ENCODE measurements around the gene GABBR2. TPM values are rescaled to one million over a fixed set of nuclear protein-coding genes. Genes with fewer than 3 reads are reported as not detected.

Gene GABBR2
- total RNA-seq, 1 experiment from 2014 or later: 0.23 TPM

DNA sequence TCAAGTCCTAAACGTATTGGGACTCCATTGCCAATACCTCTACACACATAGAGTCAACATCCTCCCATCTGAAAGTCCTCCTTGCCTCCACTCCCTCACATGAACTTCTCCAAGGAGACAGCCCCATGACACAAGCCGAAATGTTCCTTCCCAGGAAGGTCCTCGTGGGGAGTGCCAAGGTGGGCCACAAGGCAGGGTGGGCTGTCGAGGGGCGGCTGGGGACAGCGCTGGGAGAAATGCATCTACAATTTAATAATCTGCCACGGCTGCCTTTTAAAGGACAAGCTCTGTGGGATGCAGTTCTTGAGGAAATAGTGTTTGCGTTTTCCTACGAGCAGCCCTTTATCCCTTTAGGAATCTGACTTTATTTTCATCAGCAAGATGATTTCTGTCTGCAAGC, 138.7 kb downstream of the GABBR2 start:
- TF ChIP-seq, protein P1, sequence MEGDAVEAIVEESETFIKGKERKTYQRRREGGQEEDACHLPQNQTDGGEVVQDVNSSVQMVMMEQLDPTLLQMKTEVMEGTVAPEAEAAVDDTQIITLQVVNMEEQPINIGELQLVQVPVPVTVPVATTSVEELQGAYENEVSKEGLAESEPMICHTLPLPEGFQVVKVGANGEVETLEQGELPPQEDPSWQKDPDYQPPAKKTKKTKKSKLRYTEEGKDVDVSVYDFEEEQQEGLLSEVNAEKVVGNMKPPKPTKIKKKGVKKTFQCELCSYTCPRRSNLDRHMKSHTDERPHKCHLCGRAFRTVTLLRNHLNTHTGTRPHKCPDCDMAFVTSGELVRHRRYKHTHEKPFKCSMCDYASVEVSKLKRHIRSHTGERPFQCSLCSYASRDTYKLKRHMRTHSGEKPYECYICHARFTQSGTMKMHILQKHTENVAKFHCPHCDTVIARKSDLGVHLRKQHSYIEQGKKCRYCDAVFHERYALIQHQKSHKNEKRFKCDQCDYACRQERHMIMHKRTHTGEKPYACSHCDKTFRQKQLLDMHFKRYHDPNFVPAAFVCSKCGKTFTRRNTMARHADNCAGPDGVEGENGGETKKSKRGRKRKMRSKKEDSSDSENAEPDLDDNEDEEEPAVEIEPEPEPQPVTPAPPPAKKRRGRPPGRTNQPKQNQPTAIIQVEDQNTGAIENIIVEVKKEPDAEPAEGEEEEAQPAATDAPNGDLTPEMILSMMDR (IDR thresholded peaks at IDR 0.05; ENCODE audit: insufficient read depth in 1 of 2, low read depth in 1 of 2, low read length in 1 of 2, severe bottlenecking in 1 of 2, unreplicated experiment in 1 of 2): no peak
- H3K9me3 Mint-ChIP-seq (ENCODE audit: unreplicated experiment): no peaks in the 10 kb centered on the region
- no peak for DNase-seq
- H3K9me3 ChIP-seq: no peaks in the 10 kb centered on the region
- H3K27me3 Mint-ChIP-seq (ENCODE audit: insufficient read depth, unreplicated experiment): no peaks in the 10 kb centered on the region
- peaks cover under 1% of the 10 kb centered on the region for H3K4me1 Mint-ChIP-seq (ENCODE audit: low read depth, unreplicated experiment)
- H3K4me3 ChIP-seq (ENCODE audit: low read depth, low read length): no peak overlapping the region
- no peaks in the 10 kb centered on the region for H3K36me3 ChIP-seq (ENCODE audit: control insufficient read depth, insufficient read depth, low read length)
- no peak overlapping the region for H3K27ac Mint-ChIP-seq (ENCODE audit: unreplicated experiment)
- BruUV-seq (replicated peaks): no TSS peak
- no peak overlapping the region for H3K4me3 Mint-ChIP-seq (ENCODE audit: unreplicated experiment)
- H3K36me3 Mint-ChIP-seq (ENCODE audit: insufficient read depth, unreplicated experiment): no peaks in the 10 kb centered on the region
- POLR2A ChIA-PET: no interaction called here
- intact Hi-C loops (cut with micrococcal nuclease; ENCODE audit: unreplicated experiment): no loop called here
- no peaks in the 10 kb centered on the region for H3K4me1 ChIP-seq
- CTCF ChIA-PET: no interaction called here
- H3K27me3 ChIP-seq (replicated peaks; ENCODE audit: control insufficient read depth, insufficient read depth, low read length): no peaks in the 10 kb centered on the region; the same call in 1 of the 2 replicates

DNA sequence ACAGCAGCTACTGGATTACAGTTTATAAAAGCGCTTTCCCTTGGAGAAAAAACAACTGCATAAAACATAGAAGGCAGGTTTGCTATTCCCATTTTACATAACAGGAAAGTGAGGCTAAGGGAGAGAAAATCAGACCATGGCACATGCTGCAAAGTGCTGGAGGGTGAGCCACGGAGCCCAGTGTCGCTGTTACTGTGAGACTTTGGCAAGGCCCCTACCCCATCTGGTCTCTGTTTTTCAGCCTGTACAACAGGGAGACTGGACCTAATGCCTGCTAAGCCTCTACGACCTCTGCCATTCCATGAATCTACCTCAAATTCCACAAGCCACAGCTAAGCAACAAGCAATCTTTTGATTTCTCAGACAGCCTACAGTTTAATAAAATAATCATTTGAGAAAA, 139.2 kb downstream of the GABBR2 start:
- no peaks in the 10 kb centered on the region for H3K4me1 Mint-ChIP-seq (ENCODE audit: low read depth, unreplicated experiment)
- POLR2A ChIA-PET: no interaction called here
- no peaks in the 10 kb centered on the region for H3K9me3 Mint-ChIP-seq (ENCODE audit: unreplicated experiment)
- intact Hi-C loops (cut with micrococcal nuclease; ENCODE audit: unreplicated experiment): no loop called here
- no peak overlapping the region for H3K27ac Mint-ChIP-seq (ENCODE audit: unreplicated experiment)
- Histone ChIP-seq H3K36me3 (ENCODE audit: control insufficient read depth, insufficient read depth, low read length) (no peaks in the 10 kb centered on the region), H3K9me3 (no peaks in the 10 kb centered on the region), H3K4me3 (ENCODE audit: low read depth, low read length) (no peak overlapping the region), H3K27me3 (replicated peaks; ENCODE audit: control insufficient read depth, insufficient read depth, low read length) (no peaks in the 10 kb centered on the region; the same call in 1 of the 2 replicates), H3K4me1 (no peaks in the 10 kb centered on the region)
- H3K4me3 Mint-ChIP-seq (ENCODE audit: unreplicated experiment): no peak overlapping the region
- no peaks in the 10 kb centered on the region for H3K27me3 Mint-ChIP-seq (ENCODE audit: insufficient read depth, unreplicated experiment)
- TF ChIP-seq, protein P1 (IDR thresholded peaks at IDR 0.05; ENCODE audit: insufficient read depth in 1 of 2, low read depth in 1 of 2, low read length in 1 of 2, severe bottlenecking in 1 of 2, unreplicated experiment in 1 of 2): no peak
- CTCF ChIA-PET: no interaction called here
- no peaks in the 10 kb centered on the region for H3K36me3 Mint-ChIP-seq (ENCODE audit: insufficient read depth, unreplicated experiment)
- DNase-seq: no peak
- BruUV-seq (replicated peaks): no TSS peak

DNA sequence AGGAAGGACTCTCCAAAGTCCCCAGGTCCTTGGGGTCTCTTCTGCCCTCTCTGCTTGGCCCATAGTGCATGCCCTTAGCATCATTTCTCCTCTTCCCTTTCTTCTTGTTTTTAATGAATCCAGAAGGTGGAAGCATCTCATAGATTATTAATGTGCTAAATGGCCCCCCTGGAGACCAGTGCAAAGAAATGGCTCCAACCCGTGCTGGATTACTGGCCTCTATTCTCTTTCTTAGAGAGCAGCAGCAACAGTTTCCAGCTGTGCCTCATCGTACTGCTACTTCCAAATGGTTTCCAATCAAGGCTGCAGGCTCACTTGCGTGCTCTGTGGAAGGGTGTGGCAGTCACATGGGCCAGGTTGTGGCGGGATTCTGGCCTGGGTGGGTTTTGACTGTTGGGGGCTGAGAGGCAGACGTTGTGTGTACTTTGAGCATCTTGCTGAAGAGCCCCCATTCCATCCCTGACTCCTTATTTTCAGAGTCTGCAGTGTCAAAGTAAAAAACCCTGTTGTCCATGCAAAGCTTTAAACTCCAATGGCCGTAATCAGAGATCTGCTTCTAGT, 139.7 kb downstream of the GABBR2 start:
- no peak for DNase-seq
- CTCF ChIA-PET: no interaction called here
- Mint-ChIP-seq H3K27ac (ENCODE audit: unreplicated experiment) (no peak overlapping the region), H3K9me3 (ENCODE audit: unreplicated experiment) (no peaks in the 10 kb centered on the region), H3K4me3 (ENCODE audit: unreplicated experiment) (no peak overlapping the region), H3K27me3 (ENCODE audit: insufficient read depth, unreplicated experiment) (no peaks in the 10 kb centered on the region), H3K36me3 (ENCODE audit: insufficient read depth, unreplicated experiment) (no peaks in the 10 kb centered on the region), H3K4me1 (ENCODE audit: low read depth, unreplicated experiment) (no peaks in the 10 kb centered on the region)
- H3K27me3 ChIP-seq (replicated peaks; ENCODE audit: control insufficient read depth, insufficient read depth, low read length): no peaks in the 10 kb centered on the region; the same call in 1 of the 2 replicates
- H3K36me3 ChIP-seq (ENCODE audit: control insufficient read depth, insufficient read depth, low read length): no peaks in the 10 kb centered on the region
- H3K4me3 ChIP-seq (ENCODE audit: low read depth, low read length): no peak overlapping the region
- H3K4me1 ChIP-seq: no peaks in the 10 kb centered on the region
- intact Hi-C loops (cut with micrococcal nuclease; ENCODE audit: unreplicated experiment): no loop called here
- BruUV-seq (replicated peaks): no TSS peak
- TF ChIP-seq, protein P1 (IDR thresholded peaks at IDR 0.05; ENCODE audit: insufficient read depth in 1 of 2, low read depth in 1 of 2, low read length in 1 of 2, severe bottlenecking in 1 of 2, unreplicated experiment in 1 of 2): no peak
- POLR2A ChIA-PET: no interaction called here
- H3K9me3 ChIP-seq: no peaks in the 10 kb centered on the region

All from Caco-2 (cell line).